CD4-positive, alpha-beta T cell treated with Interleukin-17A for 1 hour (primary cell): Measurements from ENCODE around the gene SIRT4.

ENCODE experiments used
- DNase-seq: peaks from one replicate; pipeline ENCODE4 v3.0.0-alpha.2; 2020

The SIRT4 gene

GRCh38 chr12:120339256-120339655, 37.1 kb downstream of the SIRT4 start:
- no peak for DNase-seq

- DNase-seq: no peak
These were observed 40.3 kb downstream of the SIRT4 start for GRCh38 chr12:120342175-120343038.

GRCh38 chr12:120343039-120343537, 41.0 kb downstream of the SIRT4 start:
- DNase-seq: no peak

GRCh38 chr12:120343692-120344091, 41.6 kb downstream of the SIRT4 start:
- DNase-seq: no peak

- no peak for DNase-seq
These were observed 43.9 kb downstream of the SIRT4 start for GRCh38 chr12:120346031-120346430.

GRCh38 chr12:120346681-120347080, 44.6 kb downstream of the SIRT4 start:
- DNase-seq: no peak

GRCh38 chr12:120347766-120348165, 45.6 kb downstream of the SIRT4 start:
- DNase-seq: no peak

GRCh38 chr12:120350576-120351350, 48.6 kb downstream of the SIRT4 start:
- no peak for DNase-seq

- DNase-seq: no peak
These were observed 50.0 kb downstream of the SIRT4 start for GRCh38 chr12:120352117-120352516.

- no peak for DNase-seq
These were observed 51.0 kb downstream of the SIRT4 start for GRCh38 chr12:120353136-120353535.

- no peak for DNase-seq
These were observed 51.6 kb downstream of the SIRT4 start for GRCh38 chr12:120353556-120354317.

GRCh38 chr12:120356567-120357030, 54.5 kb downstream of the SIRT4 start:
- peak; percentile 72 for DNase-seq

- DNase-seq: no peak
These were observed 55.0 kb downstream of the SIRT4 start for GRCh38 chr12:120357104-120357503.

- DNase-seq: no peak
These were observed 56.4 kb downstream of the SIRT4 start for GRCh38 chr12:120358412-120359100.

- DNase-seq: no peak
These were observed 57.0 kb downstream of the SIRT4 start for GRCh38 chr12:120359128-120359527.

- no peak for DNase-seq
These were observed 59.5 kb downstream of the SIRT4 start for GRCh38 chr12:120361506-120362208.
